H1 (cell line): Measurements from ENCODE around the gene RFNG. TPM values are rescaled to one million over a fixed set of nuclear protein-coding genes. Genes with fewer than 3 reads are reported as not detected.

Experiments
- ATF2 ChIP-seq: IDR thresholded peaks from 2 replicates; pipeline ENCODE4 v1.6.1; 2012; ENCODE audit warnings: low read length, inconsistent platforms
- polyA plus RNA-seq, 7 experiments: library from polyadenylated mRNA; depleted of rRNA in 3 of 7; stranded (reverse) in 5 of 7; unstranded in 2 of 7; fragments of >200 nt in 5 of 7; fragments of 200-250 nt in 2 of 7; gene quantifications; 1 replicate in 5 of 7; 2 replicates in 1 of 7; 4 replicates in 1 of 7; pipeline versions ENCODE4 v1.2.1 to v1.2.3, GENCODE V29; 2011 to 2013; ENCODE audit warnings: missing spikeins in 2 of 7, mixed read lengths in 2 of 7
- total RNA-seq: library from RNA; stranded (reverse); fragmentation: NEBNext Ultra II Directional; extraction: Animal tissue kit (Norgen Biotek cat#: 25700); gene quantifications from 2 replicates; pipeline ENCODE4 v1.2.1, GENCODE V29; 2021

RFNG gene
- total and polyA plus RNA-seq, 2 of the 8 experiments (the other 6 are each of a cell fraction or from before 2014, with no cell fraction given) = 26.7 to 28.4 TPM

GRCh38 chr17:82008258-82008940 is 43.2 kb downstream of the RFNG start (continued):
- no peak for TF ChIP-seq ATF2
